Ecto neural progenitor cell (in vitro differentiated cells): ENCODE data around the gene KLF16.

ENCODE experiments used
- DNase-seq: peaks from one replicate; pipeline ENCODE4 v3.0.0-alpha.2; 2018; ENCODE audit warnings: low spot score

The KLF16 gene

DNA sequence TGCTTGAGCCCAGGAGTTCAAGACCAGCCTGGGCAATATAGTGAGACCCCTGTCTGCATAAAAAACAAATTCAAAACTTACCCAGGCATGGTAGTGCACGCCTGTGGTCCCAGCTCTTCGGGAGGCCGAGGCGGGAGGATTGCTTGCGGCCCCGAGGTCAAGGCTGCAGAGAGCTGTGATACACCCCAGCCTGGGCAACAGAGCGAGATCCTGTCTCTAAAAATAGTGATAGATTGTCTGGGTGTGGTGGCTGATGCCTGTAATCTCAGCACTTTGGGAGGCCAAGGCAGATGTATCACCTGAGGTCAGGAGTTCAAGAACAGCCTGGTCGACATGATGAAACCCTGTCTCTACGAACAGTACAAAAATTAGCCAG, 4.0 kb upstream of the KLF16 start:
- DNase-seq, result no peak

DNA sequence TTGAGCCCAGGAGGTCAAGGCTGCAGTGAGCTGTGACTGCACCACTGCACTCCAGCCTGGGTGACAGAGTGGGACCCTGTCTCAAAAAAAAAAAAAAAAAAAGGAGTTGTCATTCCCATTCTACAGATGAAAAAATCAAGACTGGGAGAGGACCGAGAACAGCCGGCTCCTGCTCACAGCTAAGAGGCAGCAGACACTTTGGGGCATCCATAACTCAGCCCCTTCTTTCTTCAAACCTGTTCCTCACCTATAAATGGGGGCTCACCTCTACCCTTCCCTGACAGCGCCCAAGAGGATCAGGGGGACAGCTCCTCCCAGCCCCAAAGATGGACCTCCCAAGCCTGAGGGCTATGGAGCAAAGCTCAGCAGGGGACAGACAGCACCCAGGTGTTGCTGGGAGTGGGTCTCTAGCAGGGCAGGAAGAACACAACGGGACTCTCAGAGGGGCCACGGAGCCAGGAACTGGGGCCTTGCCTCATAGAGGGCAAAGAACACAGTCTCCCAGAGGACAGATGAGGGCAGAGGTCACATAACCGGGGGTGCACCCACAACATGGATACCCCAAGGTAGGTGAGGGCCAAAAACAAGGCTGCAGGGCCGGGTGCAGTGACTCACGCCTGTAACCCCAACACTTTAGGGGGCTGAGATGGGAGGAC, 3.4 kb upstream of the KLF16 start:
- DNase-seq, result no peak

DNA sequence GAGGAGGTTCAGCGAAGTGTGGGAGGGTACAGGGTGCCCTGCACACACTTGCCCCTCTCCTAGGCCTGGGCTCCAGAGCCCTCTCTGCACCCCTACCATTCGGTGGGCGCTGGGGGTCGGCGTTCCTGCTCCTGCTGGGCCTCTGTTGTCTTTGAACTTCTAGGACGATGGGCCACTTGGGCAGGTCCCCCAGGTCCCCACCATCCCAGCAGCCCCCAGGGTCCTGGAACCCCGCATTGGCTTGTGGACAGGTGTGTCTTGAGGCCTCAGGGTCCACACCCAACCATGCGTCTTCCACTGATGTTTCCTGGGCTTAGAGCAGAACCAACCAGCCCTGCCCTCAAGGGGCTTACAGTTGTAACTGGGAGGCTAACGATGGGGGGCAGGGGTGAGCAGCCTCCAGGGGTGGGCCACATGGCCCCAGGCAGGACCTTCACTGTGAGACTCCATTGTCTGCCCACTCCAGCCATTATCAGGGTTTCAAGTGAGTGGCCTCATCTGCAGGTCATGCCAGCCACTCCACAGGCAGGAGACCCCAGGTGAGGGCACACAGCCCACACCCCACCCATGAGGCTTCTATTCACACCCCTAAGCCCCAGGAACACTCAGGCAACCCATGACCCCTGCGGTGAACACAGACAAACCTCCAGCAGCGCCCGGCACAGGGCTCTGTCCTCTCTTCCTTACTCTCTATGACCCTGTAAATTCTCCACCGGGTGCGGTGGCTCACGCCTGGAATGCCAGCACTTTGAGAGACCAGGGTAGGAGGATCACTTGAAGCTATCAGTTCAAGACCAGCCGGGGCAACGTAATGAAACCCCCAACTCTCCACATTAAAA, 2.0 kb upstream of the KLF16 start:
- no peak for DNase-seq

DNA sequence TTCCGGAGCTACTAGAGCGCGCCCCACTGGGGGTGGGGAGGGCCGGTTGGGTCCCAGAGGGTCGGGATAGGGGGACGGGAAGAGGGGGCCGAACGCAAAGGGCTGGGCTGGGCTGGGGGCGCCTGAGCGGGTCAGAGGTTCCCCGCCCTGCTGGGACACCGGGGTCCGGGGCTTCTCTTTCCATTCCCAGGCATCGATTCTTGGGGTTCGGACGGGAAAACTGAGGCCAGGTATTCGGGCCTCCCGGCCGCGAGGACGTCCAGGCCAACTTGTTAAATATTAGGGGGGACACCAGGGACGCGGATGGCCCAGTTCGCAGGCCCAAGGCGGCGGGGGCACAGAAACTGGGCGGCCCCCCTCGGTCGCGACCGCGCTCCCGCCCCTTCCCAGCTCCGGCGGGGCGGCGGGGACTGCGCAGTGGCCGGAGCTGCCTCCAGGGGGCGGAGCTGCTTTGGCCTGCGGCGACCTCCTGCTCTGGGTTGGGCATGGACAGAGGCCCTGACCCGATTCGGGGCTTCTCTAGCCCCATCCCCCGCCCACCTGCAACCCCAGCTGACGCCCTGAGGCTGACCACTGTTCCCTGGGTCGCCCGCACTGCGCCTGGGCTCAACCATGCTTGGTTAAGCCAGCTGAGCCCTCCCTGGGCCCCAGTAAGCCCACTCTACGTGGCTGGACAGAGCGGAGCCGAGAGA, 1.2 kb upstream of the KLF16 start:
- DNase-seq, result peak; percentile 90

DNA sequence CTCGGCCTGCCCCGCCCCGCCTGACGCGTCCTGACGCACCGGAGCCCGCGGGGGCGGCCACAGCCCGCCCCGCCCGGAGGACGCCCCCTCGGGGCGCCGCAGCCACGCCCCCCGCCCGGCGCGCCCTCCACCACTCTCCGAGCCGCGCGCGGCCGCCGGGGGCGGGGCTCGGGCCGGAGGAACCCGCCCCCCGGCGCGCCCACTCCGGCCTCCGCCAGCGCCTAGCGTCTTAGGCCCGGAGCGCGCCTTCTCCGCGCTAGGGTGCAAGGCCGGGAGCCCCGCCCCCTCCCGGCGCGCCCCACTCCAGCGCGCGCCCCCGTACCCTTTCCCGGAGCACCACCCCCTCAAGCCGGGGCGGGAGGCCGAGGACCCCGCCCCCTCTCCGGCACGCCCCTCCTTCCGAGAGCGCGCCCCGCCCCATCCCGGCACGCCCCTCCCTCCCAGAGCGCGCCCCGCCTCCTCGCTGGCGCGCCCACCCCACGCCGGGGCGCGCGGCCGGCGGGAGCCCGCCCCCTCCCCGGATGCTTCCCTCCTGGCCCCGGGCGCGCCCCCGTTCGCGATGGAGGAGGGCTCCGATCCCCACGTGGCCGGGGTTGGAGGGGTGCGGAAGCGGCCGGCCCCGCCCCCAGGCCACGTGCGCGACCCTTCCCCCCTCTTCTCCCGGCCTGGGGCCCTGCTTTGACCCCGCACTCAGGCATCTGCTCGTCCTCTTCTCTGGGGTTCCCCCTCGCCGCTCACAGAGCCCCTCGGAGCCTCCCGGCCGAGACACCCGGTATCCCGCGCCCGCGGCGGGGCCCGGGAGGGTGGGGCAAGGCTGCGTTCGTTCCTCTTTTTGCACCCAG, 480 bp upstream of the KLF16 start:
- peak; percentile 97 for DNase-seq

DNA sequence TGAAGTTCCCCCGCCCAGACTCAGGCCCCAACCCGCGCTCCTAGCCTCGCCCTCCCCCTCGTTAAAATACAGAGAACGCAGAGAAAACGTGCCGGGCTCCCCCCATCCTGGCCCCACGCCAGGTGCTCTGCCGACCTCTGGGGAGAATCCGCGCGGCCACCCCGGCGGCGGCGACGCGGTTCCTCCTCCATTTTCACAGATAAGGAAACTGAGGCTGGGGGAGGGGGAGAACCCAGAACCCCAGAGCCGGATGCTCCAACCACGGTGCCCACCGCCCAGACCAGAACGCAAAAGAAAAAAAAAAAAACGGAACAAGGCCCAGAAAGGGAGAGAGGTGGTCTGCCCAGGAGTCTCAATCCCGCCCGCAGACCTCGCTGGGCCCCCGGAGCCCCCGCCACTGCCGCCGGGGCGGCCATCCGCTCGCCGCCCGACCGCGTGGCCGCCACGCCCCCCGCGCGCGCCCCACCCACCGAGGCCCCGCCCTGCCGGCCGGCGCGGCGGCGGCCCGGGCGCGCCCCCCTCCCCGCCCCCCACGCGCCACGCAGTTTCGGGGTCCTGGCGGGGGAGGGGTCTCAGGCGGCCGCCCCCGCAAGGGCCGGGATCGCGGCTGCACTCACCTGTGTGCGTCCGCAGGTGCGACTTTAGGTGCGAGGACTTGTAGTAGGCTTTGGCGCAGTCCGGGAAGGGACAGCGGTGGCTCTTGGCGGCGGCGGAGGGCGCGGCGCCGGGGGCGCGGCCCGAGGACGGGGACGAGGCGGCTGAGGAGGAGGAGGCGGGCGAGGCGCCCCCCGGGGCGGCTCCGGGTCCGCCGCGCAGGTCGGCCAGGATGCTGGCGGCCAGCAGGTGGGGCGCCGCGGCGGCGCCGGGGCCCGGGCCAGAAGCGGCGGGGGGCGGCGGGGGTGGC, 703 bp downstream of the KLF16 start:
- DNase-seq, result peak; percentile 73

DNA sequence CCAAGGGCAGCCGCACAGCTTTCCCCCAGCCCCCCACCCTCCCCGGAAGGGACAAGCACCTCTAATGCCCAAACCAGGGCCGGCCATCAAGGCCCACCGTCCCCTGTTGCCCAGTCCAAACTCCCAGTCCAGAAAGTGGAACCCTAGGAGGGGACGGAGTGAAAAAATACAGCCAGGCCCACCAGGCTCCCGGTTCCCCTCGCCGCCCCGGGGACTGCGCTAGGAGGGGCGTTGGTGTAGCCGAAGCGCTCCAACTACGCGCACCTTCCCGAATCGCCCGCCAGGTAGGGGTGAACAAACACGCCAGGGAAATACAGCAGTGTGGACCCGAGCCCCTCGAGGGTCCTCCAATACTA, 1.3 kb downstream of the KLF16 start:
- DNase-seq, result no peak

DNA sequence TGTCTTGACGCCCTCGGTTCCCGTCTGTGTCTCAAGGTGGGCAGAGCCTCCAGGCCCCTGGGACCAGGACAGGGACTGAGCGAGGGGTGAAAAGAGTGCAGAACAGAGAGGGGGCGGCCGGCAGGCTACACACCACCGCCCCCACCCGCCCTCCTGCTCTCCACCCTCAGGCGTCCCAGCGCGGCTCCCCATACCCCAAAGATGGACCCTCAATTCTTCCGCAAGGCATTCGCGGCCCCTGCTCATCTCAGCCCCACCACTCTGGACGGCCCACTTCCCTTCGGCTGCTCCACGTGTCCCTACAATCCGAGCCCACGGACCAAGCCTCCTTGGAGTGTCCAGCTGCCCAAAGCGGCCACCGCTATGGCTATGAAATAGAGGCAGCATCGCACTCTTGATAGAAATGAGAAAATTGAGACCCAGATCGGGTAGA, 1.8 kb downstream of the KLF16 start:
- DNase-seq, result no peak

DNA sequence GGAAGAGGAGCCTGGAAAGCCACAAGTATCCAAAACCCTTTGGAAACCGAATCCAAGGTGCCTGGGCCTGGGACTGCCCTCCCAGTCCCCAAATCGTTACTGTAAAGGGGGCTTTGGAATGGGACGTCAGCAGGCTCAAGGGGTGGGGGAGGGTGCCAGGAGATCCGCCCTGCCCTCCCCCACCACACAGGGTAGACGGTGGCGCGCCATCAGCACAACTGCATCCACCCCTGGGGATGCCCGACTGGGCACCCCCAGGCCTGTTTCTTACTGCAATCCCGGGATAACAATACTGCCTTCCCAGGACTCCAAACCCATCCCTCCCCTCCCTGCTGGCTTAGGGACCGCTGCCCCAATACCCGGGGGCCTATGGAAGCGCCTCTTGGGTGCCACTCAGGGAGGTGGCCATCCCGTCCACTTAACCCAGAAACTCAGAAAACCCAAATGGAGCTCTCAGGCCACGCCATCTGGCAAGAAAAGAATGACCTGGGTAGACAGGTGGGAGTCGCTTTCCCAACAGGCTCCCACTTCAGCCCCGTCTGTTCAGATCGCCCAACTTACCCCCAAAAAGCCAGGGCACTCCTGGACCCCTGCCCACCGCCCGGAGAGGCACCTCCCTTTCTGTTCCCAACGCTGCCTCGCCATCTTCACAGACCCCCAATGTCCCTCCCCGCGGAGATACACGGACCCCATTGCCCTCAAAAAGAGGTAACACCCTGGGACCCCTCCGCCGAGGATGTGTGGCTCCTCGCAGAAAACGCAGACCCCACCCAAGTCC, 2.4 kb downstream of the KLF16 start:
- no peak for DNase-seq

DNA sequence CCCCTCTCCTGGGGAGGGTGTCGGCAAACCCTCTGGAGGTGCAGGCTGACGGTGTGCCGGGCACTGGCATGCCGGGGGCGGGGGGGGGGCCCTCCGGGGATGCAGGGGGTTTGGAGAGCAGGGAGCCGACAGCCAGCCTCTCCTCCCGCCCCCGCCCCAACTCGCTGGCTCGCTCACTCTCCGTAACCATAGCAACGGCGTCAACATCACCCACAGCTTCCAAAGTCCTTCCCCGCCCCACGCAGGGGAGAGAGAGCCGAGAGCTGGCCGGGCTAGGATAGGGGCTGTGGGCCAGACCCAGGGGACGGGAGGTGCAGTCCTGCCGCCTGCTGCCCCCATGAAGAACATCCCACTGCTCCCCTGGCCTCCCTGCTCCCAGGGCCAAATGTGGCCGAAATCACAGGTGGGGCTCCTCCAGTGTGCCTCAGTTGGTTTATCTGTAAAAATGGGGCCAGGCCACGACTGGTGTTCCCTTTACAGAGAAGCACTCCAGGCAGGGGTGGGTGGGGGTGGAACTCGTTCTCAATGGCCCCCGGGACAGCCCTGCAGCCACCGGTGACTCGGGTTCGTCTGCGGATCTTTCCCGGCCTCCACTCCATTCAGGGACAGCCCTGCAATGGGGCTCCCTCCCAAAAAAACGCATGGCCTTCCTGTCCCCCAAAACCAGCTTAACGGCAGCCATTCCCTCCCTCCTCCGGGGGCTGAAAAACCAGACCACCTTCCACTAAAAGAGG, 3.2 kb downstream of the KLF16 start:
- peak; percentile 80 for DNase-seq

DNA sequence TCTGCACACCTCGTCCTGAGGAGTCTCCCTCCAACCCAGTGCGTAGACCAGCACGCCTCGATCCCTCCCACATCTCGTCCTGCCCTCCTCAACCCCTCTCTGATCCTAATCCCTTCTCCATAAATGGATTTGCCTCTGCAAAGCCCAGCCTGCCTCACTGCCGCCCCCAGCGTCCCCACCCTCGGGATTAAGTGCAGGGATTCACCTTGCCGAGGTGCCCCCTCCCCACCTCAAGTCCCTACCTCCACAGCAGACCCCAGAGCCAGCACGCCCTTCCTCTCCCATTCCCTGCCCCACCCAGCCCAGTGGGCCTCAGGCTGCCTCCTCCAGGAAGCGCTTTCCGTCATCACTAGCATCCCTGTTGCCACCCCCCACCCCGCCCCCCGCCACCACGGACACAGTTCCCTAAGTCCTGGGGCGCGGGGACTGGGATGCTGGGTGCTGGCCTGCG, 4.0 kb downstream of the KLF16 start:
- DNase-seq, result peak; percentile 70

DNA sequence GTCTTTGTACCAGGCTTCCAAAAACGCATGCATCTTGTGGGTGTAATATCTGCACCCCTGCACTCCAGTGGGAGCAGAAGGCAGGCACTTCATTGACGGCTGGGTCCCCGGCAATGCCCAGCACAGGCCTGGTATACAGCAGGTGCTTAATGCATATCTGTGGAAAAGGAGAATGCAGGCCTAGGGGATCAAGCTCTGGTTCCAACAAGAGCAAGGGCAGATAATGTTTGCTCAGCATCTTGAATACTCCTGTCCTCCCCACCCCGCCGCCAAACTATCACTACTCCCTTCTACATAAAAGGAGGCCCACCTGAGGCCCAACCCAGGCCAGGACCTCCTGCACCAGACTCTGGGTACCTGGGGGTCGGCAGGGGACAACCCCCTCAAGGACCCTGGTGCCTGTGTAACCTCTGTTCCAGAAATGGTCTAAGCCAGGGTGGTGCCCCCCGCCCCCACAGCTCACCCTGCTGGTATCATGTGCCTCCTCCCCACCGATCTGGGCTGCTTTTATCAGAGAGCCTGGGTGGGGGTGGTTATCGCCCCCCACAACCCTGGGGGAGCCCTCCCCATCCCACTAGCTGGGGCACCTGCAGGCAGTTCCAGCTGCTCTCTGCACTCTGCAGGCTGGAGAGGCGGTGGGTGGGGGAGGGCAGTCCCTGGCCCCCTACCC, 4.8 kb downstream of the KLF16 start:
- no peak for DNase-seq

DNA sequence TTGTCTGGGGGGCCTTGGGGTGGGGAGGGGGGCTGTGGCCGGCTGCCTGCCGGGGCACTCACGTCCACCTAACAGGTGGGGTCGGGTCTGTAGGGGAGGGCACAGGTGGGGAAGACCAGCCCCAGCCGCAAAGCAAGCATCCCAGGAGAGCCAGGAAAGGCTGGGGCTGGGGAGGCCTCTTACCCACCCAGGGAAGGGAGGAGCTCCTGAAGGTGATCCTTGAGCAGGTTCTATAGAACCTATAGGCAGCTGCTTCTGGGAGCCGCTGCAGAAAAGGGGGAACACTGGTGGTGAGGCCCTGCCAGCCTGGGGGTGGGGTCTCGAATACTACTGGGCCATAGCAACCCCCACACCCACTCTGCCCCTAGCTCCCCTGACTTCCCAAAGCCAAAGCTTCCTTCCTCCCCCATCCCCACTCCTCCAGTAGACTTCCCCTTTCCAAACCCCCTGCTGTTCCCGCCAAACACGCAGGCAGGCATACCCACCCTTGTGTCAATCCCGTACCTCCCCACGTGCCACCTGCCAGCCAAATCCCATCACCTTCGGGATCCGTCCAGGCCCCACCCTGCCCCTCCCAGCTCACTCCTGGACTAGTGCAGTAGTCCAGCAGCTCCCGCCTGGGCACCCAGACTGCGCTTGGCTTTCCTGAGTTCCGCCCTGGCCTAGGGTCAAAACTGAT, 5.6 kb downstream of the KLF16 start:
- DNase-seq, result no peak

DNA sequence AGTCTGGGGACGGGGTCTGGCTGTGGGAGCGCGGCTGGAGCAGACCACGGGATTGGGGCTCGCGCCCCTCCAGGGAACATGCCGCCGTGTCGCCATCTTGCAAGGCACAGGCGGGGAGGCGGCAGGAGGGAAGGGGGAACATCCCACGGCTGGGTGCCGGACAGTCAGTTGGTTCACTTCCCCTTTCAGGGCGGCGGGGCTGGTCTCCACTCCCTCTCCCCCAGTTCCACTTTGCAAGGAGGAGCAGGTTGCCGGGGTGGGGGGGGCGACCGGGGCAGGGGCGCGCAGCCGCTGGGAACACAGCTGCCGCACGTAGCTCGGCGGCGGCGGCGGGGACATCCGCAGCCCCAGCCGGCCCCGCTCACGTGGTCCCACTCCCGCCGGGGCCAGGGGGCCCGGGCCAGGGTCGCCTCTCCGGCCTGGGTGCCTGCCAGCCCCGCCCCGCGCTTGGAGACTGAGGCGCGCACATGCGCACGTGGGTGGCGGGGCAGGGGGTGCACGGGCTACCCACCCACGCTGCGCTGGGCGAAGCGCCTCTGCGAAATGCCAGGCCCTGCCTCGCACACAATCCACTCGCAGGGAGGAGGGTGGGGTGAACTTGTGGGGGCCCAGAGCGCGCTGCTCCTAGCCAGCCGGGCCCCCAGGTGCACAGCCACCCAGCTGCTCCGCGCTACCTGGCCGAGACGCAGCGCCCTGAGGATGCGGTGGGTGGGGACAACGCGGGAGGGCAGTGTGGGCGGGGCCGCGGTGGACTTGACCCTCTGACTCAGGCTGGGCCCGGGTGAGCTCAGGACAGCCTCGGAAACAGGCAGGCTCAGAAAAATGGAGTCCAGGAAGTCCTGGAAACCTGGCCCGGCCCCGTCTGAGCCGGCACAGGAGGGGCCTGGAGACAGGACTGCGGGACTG, 6.4 kb downstream of the KLF16 start:
- DNase-seq, result peak; percentile 70

DNA sequence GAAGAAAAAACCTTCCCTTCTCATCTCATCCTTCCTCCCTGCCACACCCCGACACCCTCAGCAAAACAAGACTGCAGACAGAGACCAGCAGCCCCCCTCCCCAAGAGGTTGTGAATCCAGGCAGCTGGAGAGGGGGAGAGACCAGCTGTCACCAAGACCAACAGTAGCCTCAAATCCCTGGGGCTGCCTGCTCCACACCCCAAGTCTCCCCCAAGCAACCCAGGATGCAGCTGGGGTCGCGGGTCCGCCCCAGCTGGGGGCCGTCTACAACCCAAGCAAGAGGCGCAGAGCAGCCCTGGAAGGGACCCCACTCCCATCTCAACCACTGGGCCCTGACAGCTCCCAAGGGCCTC, 7.1 kb downstream of the KLF16 start:
- peak; percentile 60 for DNase-seq

DNA sequence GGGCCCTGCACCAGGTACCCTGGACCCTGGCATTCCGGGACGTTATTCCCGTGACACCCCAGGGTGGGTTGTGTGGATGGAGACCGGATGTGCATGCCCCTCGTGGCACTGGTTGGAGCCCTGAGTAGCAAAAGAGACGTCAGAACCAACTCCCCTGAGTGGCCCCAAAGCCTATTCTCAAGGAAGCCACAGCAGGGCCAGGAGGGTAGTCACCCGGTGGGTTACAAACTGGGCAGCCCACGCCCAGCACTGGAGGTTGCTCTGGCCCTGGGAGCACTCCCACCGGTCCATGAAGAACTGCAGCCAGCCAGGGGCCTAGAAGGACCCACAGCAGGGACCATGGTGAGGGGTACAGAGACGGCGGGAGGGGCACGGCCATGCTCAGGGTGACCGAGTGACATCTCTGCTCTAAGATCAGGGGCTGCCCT, 7.5 kb downstream of the KLF16 start:
- DNase-seq, result no peak

DNA sequence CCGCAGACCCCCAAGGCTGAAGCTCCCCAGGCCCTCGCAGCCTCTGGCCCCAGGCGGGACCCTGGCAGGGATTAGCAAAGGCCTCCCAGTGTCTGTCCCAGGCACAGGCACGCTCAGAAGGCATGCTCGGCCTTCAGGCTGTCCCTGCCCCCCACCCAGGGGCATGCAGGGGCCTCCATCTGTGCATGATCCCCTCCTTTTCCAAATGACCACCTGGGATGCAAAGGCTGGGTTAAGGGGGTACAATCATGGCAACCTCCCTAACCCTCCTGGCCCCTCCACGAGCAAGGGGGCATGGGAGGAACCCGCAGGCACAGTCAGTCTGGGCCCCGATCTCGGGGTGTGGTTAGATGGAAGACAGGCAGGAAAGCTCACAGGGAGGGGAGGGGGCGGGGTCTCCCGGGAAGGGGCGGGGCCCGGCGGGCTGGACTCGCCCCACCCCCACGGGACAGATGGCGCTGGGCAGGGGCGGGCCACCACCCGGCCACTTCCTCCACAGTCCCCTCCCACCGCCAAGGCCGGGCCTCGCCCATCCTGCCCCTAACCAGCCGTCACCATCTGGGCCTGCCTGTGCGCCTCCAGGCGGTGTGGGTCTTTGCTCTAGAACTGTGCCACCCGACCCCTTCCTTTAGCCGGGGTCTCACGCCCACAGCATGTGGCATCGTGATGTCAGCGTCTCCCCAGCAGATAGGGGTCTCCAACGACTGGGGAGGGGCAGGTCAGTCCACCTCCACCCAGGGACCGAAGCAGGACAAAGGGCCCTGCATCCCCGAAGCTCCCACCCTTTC, 8.1 kb downstream of the KLF16 start:
- peak; percentile 97 for DNase-seq
